GM19193 (cell line): Measurements from ENCODE around the gene ERCC6L2.

Experiments
- POLR2A ChIP-seq: IDR thresholded peaks from 4 replicates; pipeline ENCODE4 v1.6.1; 2011; ENCODE audit not compliant: insufficient read depth, insufficient read length; ENCODE audit errors: extremely low read depth

ERCC6L2 gene

DNA sequence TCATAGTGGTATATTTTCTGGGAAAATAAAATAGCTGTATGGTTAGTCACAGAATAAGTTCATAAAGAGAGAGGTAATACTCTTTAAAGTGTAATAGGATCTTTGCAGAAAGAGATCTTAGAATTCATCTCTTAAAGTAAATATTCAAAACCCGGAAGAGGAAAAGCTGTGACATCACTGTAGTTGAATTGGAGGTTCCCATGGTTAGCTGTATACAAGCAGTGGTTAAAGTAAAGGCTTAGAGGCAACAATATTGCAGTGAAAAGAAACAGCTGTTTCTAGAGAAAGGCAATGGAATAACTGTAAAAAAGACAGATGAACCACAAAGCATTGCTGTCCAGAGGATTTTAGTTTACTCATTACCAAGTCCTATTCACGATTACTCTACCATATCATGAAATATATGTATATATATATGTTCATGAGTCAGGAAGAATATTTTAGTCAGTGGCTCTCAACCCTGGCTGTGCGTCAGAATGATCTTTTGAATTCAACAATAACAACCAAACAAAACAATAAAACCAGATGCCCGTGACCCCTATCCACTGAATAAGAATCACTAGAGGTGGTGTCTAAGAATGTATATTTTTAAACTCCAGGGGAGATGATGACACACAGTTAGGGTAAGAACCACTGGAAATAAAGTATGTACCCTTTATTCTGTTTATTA, 4.7 kb downstream of the ERCC6L2 start:
- TF ChIP-seq POLR2A: no peak

GRCh38 chr9:95887926-95888497, 12.5 kb downstream of the ERCC6L2 start:
- TF ChIP-seq POLR2A: no peak

DNA sequence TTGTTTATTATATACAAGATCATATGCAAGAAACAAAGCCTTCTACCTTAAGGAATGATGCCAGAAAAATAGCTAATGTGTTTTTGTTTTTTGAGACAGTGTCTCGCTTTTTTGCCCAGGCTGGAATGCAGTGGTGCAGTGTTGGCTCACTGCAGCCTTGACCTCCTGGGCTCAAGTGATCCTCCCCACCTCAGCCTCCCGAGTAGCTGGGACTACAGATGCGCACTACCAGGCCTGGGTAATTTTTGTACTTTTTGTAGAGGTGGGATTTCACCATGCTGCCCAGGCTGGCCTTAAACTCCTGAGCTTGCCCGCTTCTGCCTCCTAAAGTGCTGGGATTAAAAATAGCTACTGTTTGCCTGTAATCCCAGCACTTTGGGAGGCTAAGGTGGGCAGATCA, 15.1 kb downstream of the ERCC6L2 start:
- no peak for TF ChIP-seq POLR2A

GRCh38 chr9:95891067-95891671, 15.7 kb downstream of the ERCC6L2 start:
- no peak for TF ChIP-seq POLR2A

GRCh38 chr9:95892690-95893089, 17.2 kb downstream of the ERCC6L2 start:
- no peak for TF ChIP-seq POLR2A

DNA sequence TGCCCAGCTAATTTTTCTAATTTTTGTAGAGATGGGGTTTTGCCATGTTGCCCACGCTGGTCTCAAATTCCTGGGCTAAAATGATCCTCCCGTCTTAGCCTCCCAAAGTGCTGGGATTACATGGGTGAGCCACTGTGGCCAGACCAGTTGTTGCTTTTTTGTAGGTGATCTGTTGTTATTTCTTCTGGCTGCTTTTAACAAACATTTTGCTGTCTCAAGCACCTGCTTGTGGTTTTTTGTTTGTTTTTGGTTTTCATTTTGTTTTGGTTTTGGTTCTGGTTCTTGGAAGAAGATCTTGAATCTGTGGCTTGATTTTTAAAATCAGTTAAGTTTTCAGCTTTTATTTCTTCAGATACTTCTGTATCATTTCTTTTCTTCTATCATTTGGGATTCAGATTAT, 21.1 kb downstream of the ERCC6L2 start:
- no peak for TF ChIP-seq POLR2A

- no peak for TF ChIP-seq POLR2A
Observed at GRCh38 chr9:95901506-95901905, 26.0 kb downstream of the ERCC6L2 start.

GRCh38 chr9:95903398-95903797, 27.9 kb downstream of the ERCC6L2 start:
- no peak for TF ChIP-seq POLR2A

- no peak for TF ChIP-seq POLR2A
Observed at GRCh38 chr9:95907794-95908193, 32.3 kb downstream of the ERCC6L2 start.

GRCh38 chr9:95910023-95910707, 34.7 kb downstream of the ERCC6L2 start:
- no peak for TF ChIP-seq POLR2A

GRCh38 chr9:95910770-95911340, 35.4 kb downstream of the ERCC6L2 start:
- TF ChIP-seq POLR2A: no peak

GRCh38 chr9:95912773-95913172, 37.3 kb downstream of the ERCC6L2 start:
- no peak for TF ChIP-seq POLR2A

DNA sequence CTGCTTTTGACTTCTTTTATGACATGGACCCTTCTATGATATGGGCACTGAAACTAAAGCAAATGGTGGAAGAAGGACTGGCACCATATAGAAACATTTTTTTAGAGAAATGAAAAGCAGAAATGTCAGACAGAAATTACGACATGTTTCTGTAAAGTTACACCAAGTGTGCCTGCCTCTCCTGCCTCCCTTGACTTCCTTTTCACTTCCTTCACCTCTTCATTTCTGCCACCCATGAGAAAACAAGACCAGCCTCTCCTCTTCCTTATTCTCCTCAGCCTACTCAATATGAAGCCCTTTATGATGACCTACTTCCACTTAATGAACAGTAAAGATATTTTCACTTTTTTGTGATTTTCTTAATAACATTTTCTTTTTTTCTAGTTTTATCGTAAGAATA, 44.5 kb downstream of the ERCC6L2 start:
- TF ChIP-seq POLR2A: no peak

DNA sequence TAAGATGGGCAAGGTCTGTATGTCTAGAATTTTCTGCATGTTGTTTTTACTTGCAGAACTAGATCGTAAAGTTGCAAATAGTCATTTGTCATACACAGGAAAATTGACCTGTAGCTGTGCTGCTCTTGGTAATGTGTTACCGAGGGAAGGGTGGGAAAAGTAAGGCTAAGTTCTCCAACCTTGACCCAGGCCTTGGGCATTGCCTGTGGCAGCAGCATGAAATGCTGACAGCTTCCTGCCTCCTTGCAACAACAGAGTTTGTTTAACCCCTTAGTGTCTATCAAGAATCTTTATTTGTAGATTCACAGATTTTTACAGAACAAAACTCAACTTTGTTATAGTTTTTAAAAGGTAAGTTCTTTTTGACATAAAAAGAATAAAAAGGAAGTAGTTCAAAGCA, 48.3 kb downstream of the ERCC6L2 start:
- no peak for TF ChIP-seq POLR2A

- TF ChIP-seq POLR2A: no peak
Observed at GRCh38 chr9:95924987-95925386, 49.5 kb downstream of the ERCC6L2 start.
